ENCODE data around the gene SLMAP.

Gene SLMAP

GRCh38 chr3:57837686-57838085 lies 81.6 kb downstream of the SLMAP start:
- no peak overlapping the region for H3K9ac ChIP-seq (ENCODE audit: low read length)
- peaks cover 7% of the 10 kb centered on the region; the same call in 1 of the 2 replicates for H3K36me3 ChIP-seq (ENCODE audit: low read length)

GRCh38 chr3:57838627-57839026 lies 82.5 kb downstream of the SLMAP start:
- Histone ChIP-seq H3K4me2 (ENCODE audit: low read depth, low read length, poor library complexity, severe bottlenecking) (no peak overlapping the region), H3K27me3 (ENCODE audit: low read length) (no peaks in the 10 kb centered on the region), H3F3A (ENCODE audit: insufficient read depth) (no peaks in the 10 kb centered on the region; the same call in 1 of the 2 replicates), H3K36me3 (ENCODE audit: low read length) (peaks cover 4% of the 10 kb centered on the region; the same call in 1 of the 2 replicates), H2AFZ (ENCODE audit: low read depth, low read length, severe bottlenecking) (no peak overlapping the region), H3K27ac (ENCODE audit: low read depth, low read length) (no peak overlapping the region), H3K9me3 (ENCODE audit: insufficient read depth, low read length) (no peaks in the 10 kb centered on the region), H3K9ac (ENCODE audit: low read length) (no peak overlapping the region), H4K20me1 (ENCODE audit: low read depth, low read length) (no peaks in the 10 kb centered on the region), H3K4me3 (ENCODE audit: insufficient read depth, low read length, poor library complexity, severe bottlenecking) (no peak overlapping the region), H3K79me2 (ENCODE audit: insufficient read depth, low read length) (no peaks in the 10 kb centered on the region), H3K9me2 (replicated peaks; ENCODE audit: insufficient read depth, low read length) (no peaks in the 10 kb centered on the region)
- TF ChIP-seq CTCF (IDR thresholded peaks at IDR 0.05; ENCODE audit: insufficient read depth, low read length, poor library complexity, severe bottlenecking) (no peak), EZH2phosphoT487 (conservative IDR thresholded peaks at IDR 0.05; ENCODE audit: low read length) (no peak)

More at GRCh38 chr3:57837686-57838085, 81.6 kb downstream of the SLMAP start:
- no peaks in the 10 kb centered on the region for H4K20me1 ChIP-seq (ENCODE audit: low read depth, low read length)
- H3K79me2 ChIP-seq (ENCODE audit: insufficient read depth, low read length) = no peaks in the 10 kb centered on the region
- H2AFZ ChIP-seq (ENCODE audit: low read depth, low read length, severe bottlenecking) = no peak overlapping the region
- TF ChIP-seq EZH2phosphoT487 (conservative IDR thresholded peaks at IDR 0.05; ENCODE audit: low read length) (no peak), CTCF (IDR thresholded peaks at IDR 0.05; ENCODE audit: insufficient read depth, low read length, poor library complexity, severe bottlenecking) (no peak)
- H3K9me2 ChIP-seq (replicated peaks; ENCODE audit: insufficient read depth, low read length) = no peaks in the 10 kb centered on the region
- H3K4me3 ChIP-seq (ENCODE audit: insufficient read depth, low read length, poor library complexity, severe bottlenecking) = no peak overlapping the region
- H3K27me3 ChIP-seq (ENCODE audit: low read length) = no peaks in the 10 kb centered on the region
- no peaks in the 10 kb centered on the region for H3K9me3 ChIP-seq (ENCODE audit: insufficient read depth, low read length)
- no peak overlapping the region for H3K4me2 ChIP-seq (ENCODE audit: low read depth, low read length, poor library complexity, severe bottlenecking)
- H3K27ac ChIP-seq (ENCODE audit: low read depth, low read length) = no peak overlapping the region
- H3F3A ChIP-seq (ENCODE audit: insufficient read depth) = no peaks in the 10 kb centered on the region; the same call in 1 of the 2 replicates

- Histone ChIP-seq H3K9ac (ENCODE audit: low read length) (no peak overlapping the region), H3K9me2 (replicated peaks; ENCODE audit: insufficient read depth, low read length) (no peaks in the 10 kb centered on the region), H2AFZ (ENCODE audit: low read depth, low read length, severe bottlenecking) (no peak overlapping the region), H3K27ac (ENCODE audit: low read depth, low read length) (no peak overlapping the region), H3F3A (ENCODE audit: insufficient read depth) (no peaks in the 10 kb centered on the region; the same call in 1 of the 2 replicates), H3K79me2 (ENCODE audit: insufficient read depth, low read length) (no peaks in the 10 kb centered on the region), H3K4me2 (ENCODE audit: low read depth, low read length, poor library complexity, severe bottlenecking) (no peak overlapping the region), H3K27me3 (ENCODE audit: low read length) (no peaks in the 10 kb centered on the region), H3K4me3 (ENCODE audit: insufficient read depth, low read length, poor library complexity, severe bottlenecking) (no peak overlapping the region), H3K36me3 (ENCODE audit: low read length) (no peaks in the 10 kb centered on the region; the same call in 1 of the 2 replicates), H4K20me1 (ENCODE audit: low read depth, low read length) (no peaks in the 10 kb centered on the region), H3K9me3 (ENCODE audit: insufficient read depth, low read length) (no peaks in the 10 kb centered on the region)
- TF ChIP-seq CTCF (IDR thresholded peaks at IDR 0.05; ENCODE audit: insufficient read depth, low read length, poor library complexity, severe bottlenecking) (no peak), EZH2phosphoT487 (conservative IDR thresholded peaks at IDR 0.05; ENCODE audit: low read length) (no peak)
These were observed 84.4 kb downstream of the SLMAP start for GRCh38 chr3:57840473-57840872.
